H9 (cell line): ENCODE results near the gene RPL29. TPM values are rescaled to one million over a fixed set of nuclear protein-coding genes. Genes with fewer than 3 reads are reported as not detected.
"Not testable (repeated sequence)": the region's sequence is repeated elsewhere in the genome, so short reads cannot be mapped to it uniquely, and the experiment has no call there.

Experiments
- DNase-seq: peaks from one replicate; pipeline ENCODE4 v3.0.0-alpha.2; 2017
- H2AFZ ChIP-seq: one replicate; pipeline ENCODE4 v1.6.1; 2013; ENCODE audit warnings: mild to moderate bottlenecking, low read length, control low read depth, moderate library complexity
- H2AK5ac ChIP-seq: 2 replicates; pipeline ENCODE4 v1.6.1; 2013; ENCODE audit warnings: low read length, control low read depth, mixed read lengths; ENCODE audit not compliant: insufficient read length
- H2BK120ac ChIP-seq: one replicate; pipeline ENCODE4 v1.6.1; 2013; ENCODE audit warnings: low read depth, mild to moderate bottlenecking, low read length, control low read depth, inconsistent platforms; ENCODE audit not compliant: poor library complexity, severe bottlenecking
- H2BK12ac ChIP-seq: 2 replicates; pipeline ENCODE4 v1.6.1; 2013; ENCODE audit warnings: low read length, control low read depth, mixed read lengths, low read depth; ENCODE audit not compliant: insufficient read length
- H2BK15ac ChIP-seq: 2 replicates; pipeline ENCODE4 v1.6.1; 2013; ENCODE audit warnings: low read depth, low read length, control low read depth
- H2BK20ac ChIP-seq: one replicate; pipeline ENCODE4 v1.6.1; 2013; ENCODE audit warnings: low read depth, mild to moderate bottlenecking, low read length, control low read depth, inconsistent platforms; ENCODE audit not compliant: poor library complexity, severe bottlenecking
- H2BK5ac ChIP-seq: 2 replicates; pipeline ENCODE4 v1.6.1; 2013; ENCODE audit warnings: low read length, control low read depth, mixed read lengths; ENCODE audit not compliant: insufficient read length
- H3K14ac ChIP-seq: 2 replicates; pipeline ENCODE4 v1.6.1; 2013; ENCODE audit warnings: low read length, control low read depth; ENCODE audit not compliant: insufficient read depth
- H3K18ac ChIP-seq: 2 replicates; pipeline ENCODE4 v1.6.1; 2013; ENCODE audit warnings: low read depth, mild to moderate bottlenecking, mixed read lengths, low read length, control low read depth; ENCODE audit not compliant: insufficient read length
- H3K23ac ChIP-seq: 2 replicates; pipeline ENCODE4 v1.6.1; 2013; ENCODE audit warnings: low read length, control low read depth, mixed read lengths, low read depth; ENCODE audit not compliant: insufficient read length
- H3K23me2 ChIP-seq: 2 replicates; pipeline ENCODE4 v1.6.1; 2013; ENCODE audit warnings: low read depth, mild to moderate bottlenecking, mixed read lengths, low read length, control low read depth; ENCODE audit not compliant: insufficient read length, poor library complexity, severe bottlenecking
- H3K27ac ChIP-seq: 2 replicates; pipeline ENCODE4 v1.5.1; 2013; ENCODE audit warnings: low read length, control low read depth, mixed read lengths, low read depth; ENCODE audit not compliant: insufficient read length
- H3K27me3 ChIP-seq: 2 replicates; pipeline ENCODE4 v1.6.1; 2013; ENCODE audit warnings: low read length, control low read depth, inconsistent platforms; ENCODE audit not compliant: insufficient read depth
- H3K4ac ChIP-seq: 2 replicates; pipeline ENCODE4 v1.6.1; 2013; ENCODE audit warnings: low read depth, mild to moderate bottlenecking, control low read depth, inconsistent platforms, low read length, moderate library complexity
- H3K4me1 ChIP-seq: 2 replicates; pipeline ENCODE4 v1.6.1; 2013; ENCODE audit warnings: low read length, control low read depth, inconsistent platforms; ENCODE audit not compliant: insufficient read depth
- H3K4me2 ChIP-seq: 2 replicates; pipeline ENCODE4 v1.6.1; 2013; ENCODE audit warnings: low read length, control low read depth, mixed read lengths; ENCODE audit not compliant: insufficient read length, insufficient read depth
- H3K56ac ChIP-seq: 2 replicates; pipeline ENCODE4 v1.6.1; 2013; ENCODE audit warnings: low read depth, mild to moderate bottlenecking, mixed read lengths, low read length, control low read depth; ENCODE audit not compliant: insufficient read length
- H3K79me1 ChIP-seq: 2 replicates; pipeline ENCODE4 v1.6.1; 2013; ENCODE audit warnings: low read depth, mild to moderate bottlenecking, moderate library complexity, low read length, control low read depth, inconsistent platforms; ENCODE audit not compliant: insufficient read depth, poor library complexity, severe bottlenecking
- H3K79me2 ChIP-seq: 2 replicates; pipeline ENCODE4 v1.6.1; 2013; ENCODE audit warnings: low read length, control low read depth, inconsistent platforms; ENCODE audit not compliant: insufficient read depth
- H3K9ac ChIP-seq: 2 replicates; pipeline ENCODE4 v1.6.1; 2013; ENCODE audit warnings: low read length, control low read depth, mixed read lengths; ENCODE audit not compliant: insufficient read length; ENCODE audit errors: extremely low read depth
- H3K9me3 ChIP-seq: one replicate; pipeline ENCODE4 v1.6.1; 2013; ENCODE audit warnings: low read depth, low read length, inconsistent platforms; ENCODE audit not compliant: control insufficient read depth
- H3T11ph ChIP-seq: one replicate; pipeline ENCODE4 v1.6.1; 2013; ENCODE audit warnings: mild to moderate bottlenecking, low read length, control low read depth, inconsistent platforms
- H4K20me1 ChIP-seq: one replicate; pipeline ENCODE4 v1.6.1; 2013; ENCODE audit not compliant: control insufficient read depth, insufficient read length, insufficient read depth
- H4K5ac ChIP-seq: 2 replicates; pipeline ENCODE4 v1.6.1; 2013; ENCODE audit warnings: low read depth, mild to moderate bottlenecking, mixed read lengths, low read length, control low read depth; ENCODE audit not compliant: insufficient read length
- H4K8ac ChIP-seq: replicated peaks from 2 replicates; pipeline ENCODE4 v1.6.1; 2013; ENCODE audit warnings: low read length, control low read depth, mixed read lengths, low read depth; ENCODE audit not compliant: insufficient read length
- H4K91ac ChIP-seq: 2 replicates; pipeline ENCODE4 v1.6.1; 2013; ENCODE audit warnings: low read depth, mild to moderate bottlenecking, moderate library complexity, mixed read lengths, low read length, control low read depth; ENCODE audit not compliant: insufficient read length
- H3K27ac Mint-ChIP-seq, 3 experiments: 2 replicates in 2 of 3; 3 replicates in 1 of 3; pipeline ENCODE4 v1.8.0; 2020 to 2021; ENCODE audit warnings: mixed read lengths in 3 of 3, mild to moderate bottlenecking in 1 of 3, moderate library complexity in 1 of 3
- H3K27me3 Mint-ChIP-seq: 2 replicates; pipeline ENCODE4 v1.8.0; 2021; ENCODE audit warnings: low read depth, mild to moderate bottlenecking, moderate library complexity, mixed read lengths
- H3K36me3 Mint-ChIP-seq, 3 experiments: 2 replicates in 2 of 3; 3 replicates in 1 of 3; pipeline ENCODE4 v1.8.0; 2020 to 2021; ENCODE audit warnings: low read depth in 3 of 3, mixed read lengths in 3 of 3; ENCODE audit not compliant: insufficient read depth in 1 of 3
- H3K4me1 Mint-ChIP-seq, 2 experiments: 2 replicates each; pipeline ENCODE4 v1.8.0; 2020; ENCODE audit warnings: mixed read lengths in 2 of 2
- H3K4me3 Mint-ChIP-seq, 2 experiments: 2 replicates in 1 of 2; 3 replicates in 1 of 2; pipeline ENCODE4 v1.8.0; 2020 to 2021; ENCODE audit warnings: mild to moderate bottlenecking in 2 of 2, mixed read lengths in 2 of 2, moderate library complexity in 1 of 2
- H3K9me3 Mint-ChIP-seq, 2 experiments: 2 replicates in 1 of 2; 3 replicates in 1 of 2; pipeline ENCODE4 v1.8.0; 2020; ENCODE audit warnings: mild to moderate bottlenecking in 2 of 2, mixed read lengths in 2 of 2, moderate library complexity in 1 of 2
- WGBS: extraction: QIAGEN DNeasy Blood & Tissue Kit; methylation state at CpG from one replicate; pipeline ENCODE4 v1.1.7; 2013; ENCODE audit warnings: missing lambda C conversion rate, low lambda C conversion rate, mixed read lengths; ENCODE audit not compliant: insufficient read length; ENCODE audit errors: extremely low coverage; 5-methylcytosine and 5-hydroxymethylcytosine counted together
- total RNA-seq: library from RNA; stranded (reverse); gene quantifications from 2 replicates; pipeline ENCODE4 v1.2.1, GENCODE V29; 2021
- TF ChIP-seq, protein P1 (sequence below): fragments of 200-600 bp; sonication (generic); conservative IDR thresholded peaks from 3 replicates; pipeline ENCODE4 v1.8.0; 2021; ENCODE audit warnings: antibody characterized with exemption, mild to moderate bottlenecking

Gene RPL29
- total RNA-seq, 1 experiment from 2014 or later: 1,592 TPM

DNA sequence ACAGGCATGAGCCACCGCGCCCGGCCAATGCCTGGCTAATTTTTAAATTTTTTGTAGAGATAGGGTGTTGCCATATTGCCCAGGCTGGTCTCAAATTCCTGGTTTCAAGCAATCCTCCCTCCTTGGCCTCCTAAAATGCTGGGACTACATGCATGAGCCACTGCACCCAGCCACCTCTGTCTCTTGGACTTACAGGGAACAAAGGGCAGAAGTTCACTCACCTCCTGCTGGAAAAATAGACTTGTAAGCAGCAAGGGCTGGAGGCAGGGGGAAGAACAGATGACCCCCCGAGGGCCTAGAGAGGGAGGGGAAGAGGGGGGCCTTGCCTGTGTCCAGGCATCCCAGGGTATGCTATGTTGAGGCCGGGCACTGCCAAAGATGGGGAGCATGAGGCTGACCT is 38.5 kb upstream of the RPL29 start:
- Histone ChIP-seq H4K91ac (no peak overlapping the region), H3K4me2 (no peak overlapping the region), H4K5ac (no peak overlapping the region), H3K27me3 (no peaks in the 10 kb centered on the region), H3K9ac (no peak overlapping the region), H2AFZ (no peak overlapping the region), H3K79me2 (no peaks in the 10 kb centered on the region), H3K56ac (no peak overlapping the region), H2BK15ac (no peak overlapping the region), H3K14ac (no peak overlapping the region), H3K4me1 (no peaks in the 10 kb centered on the region), H2BK120ac (no peak overlapping the region), H2BK5ac (no peak overlapping the region), H4K20me1 (no peaks in the 10 kb centered on the region), H3K23me2 (no peaks in the 10 kb centered on the region), H2AK5ac (no peak overlapping the region), H4K8ac (no peak overlapping the region), H2BK12ac (no peak overlapping the region), H3K4ac (no peak overlapping the region), H2BK20ac (no peak overlapping the region), H3K9me3 (no peaks in the 10 kb centered on the region), H3K79me1 (no peaks in the 10 kb centered on the region), H3K23ac (no peak overlapping the region), H3T11ph (no peak overlapping the region), H3K18ac (no peak overlapping the region), H3K27ac (no peak overlapping the region)
- Mint-ChIP-seq H3K27me3 (no peaks in the 10 kb centered on the region), H3K4me1 (peaks cover 0 to 8% of the 10 kb centered on the region in 2 experiments; a peak in 2 of 4 replicates), H3K27ac (no peak overlapping the region; a peak in 1 of 7 replicates), H3K9me3 (no peaks in the 10 kb centered on the region), H3K36me3 (no peaks in the 10 kb centered on the region), H3K4me3 (no peak overlapping the region)
- WGBS: no CpG with 5 or more reads among the region's 5 CpGs
- TF ChIP-seq, protein P1, sequence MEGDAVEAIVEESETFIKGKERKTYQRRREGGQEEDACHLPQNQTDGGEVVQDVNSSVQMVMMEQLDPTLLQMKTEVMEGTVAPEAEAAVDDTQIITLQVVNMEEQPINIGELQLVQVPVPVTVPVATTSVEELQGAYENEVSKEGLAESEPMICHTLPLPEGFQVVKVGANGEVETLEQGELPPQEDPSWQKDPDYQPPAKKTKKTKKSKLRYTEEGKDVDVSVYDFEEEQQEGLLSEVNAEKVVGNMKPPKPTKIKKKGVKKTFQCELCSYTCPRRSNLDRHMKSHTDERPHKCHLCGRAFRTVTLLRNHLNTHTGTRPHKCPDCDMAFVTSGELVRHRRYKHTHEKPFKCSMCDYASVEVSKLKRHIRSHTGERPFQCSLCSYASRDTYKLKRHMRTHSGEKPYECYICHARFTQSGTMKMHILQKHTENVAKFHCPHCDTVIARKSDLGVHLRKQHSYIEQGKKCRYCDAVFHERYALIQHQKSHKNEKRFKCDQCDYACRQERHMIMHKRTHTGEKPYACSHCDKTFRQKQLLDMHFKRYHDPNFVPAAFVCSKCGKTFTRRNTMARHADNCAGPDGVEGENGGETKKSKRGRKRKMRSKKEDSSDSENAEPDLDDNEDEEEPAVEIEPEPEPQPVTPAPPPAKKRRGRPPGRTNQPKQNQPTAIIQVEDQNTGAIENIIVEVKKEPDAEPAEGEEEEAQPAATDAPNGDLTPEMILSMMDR: no peak
- DNase-seq: no peak

DNA sequence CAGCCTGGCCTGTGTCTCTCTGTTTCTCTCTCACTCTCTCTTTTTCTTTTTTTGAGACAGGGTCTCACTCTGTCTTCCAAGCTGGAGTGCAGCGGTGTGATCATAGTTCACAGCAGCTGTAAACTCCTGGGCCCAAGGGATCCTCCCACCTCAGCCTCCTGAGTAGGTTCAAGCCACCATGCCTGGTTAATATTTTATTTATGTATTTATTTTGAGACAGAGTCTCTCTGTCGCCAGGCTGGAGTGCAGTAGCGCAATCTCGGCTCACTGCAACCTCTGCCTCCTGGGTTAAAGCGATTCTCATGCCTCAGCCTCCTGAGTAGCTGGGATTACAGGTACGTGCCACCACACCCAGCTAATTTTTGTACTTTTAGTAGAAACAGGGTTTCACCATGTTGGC is 38.1 kb upstream of the RPL29 start:
- H3K79me2 ChIP-seq: not testable (repeated sequence)

More for the DNA sequence above, 38.1 kb upstream of the RPL29 start:
- not testable (repeated sequence) for H3K27me3 ChIP-seq, H2AFZ ChIP-seq, H3K23me2 ChIP-seq, H3K4me2 ChIP-seq, H2BK15ac ChIP-seq, H3K4me1 ChIP-seq, H3K27ac ChIP-seq, H2BK120ac ChIP-seq, H3K27me3 Mint-ChIP-seq, H2BK12ac ChIP-seq, H3K9ac ChIP-seq, H3K18ac ChIP-seq, H3K4ac ChIP-seq, H3K56ac ChIP-seq, H4K8ac ChIP-seq, H2AK5ac ChIP-seq, H4K5ac ChIP-seq, H3K36me3 Mint-ChIP-seq, H4K91ac ChIP-seq, H3K9me3 Mint-ChIP-seq, H3K4me3 Mint-ChIP-seq, H2BK20ac ChIP-seq, DNase-seq, H3T11ph ChIP-seq, H3K9me3 ChIP-seq, H3K4me1 Mint-ChIP-seq, H3K27ac Mint-ChIP-seq, H3K79me1 ChIP-seq, H2BK5ac ChIP-seq, H3K14ac ChIP-seq, H4K20me1 ChIP-seq, H3K23ac ChIP-seq
- WGBS: no CpG with 5 or more reads among the region's 6 CpGs
